Naive thymus-derived CD4-positive, alpha-beta T cell (primary cell): ENCODE data around the gene ANXA7. TPM values are rescaled to one million over a fixed set of nuclear protein-coding genes. Genes with fewer than 3 reads are reported as not detected.

Experiments used
- ATAC-seq: fragments of 150-1000 bp; cut with Tn5 transposase; 2 replicates; pipeline ENCODE4 v1.10.0; 2021; ENCODE audit warnings: mild to moderate bottlenecking, moderate library complexity
- CTCF ChIA-PET: fragments of 350-600 bp; sonication (Branson Sonifier 250); formaldehyde crosslinking; loops from one replicate; lab custom pipeline; 2021; ENCODE audit warnings: antibody characterized with exemption; lab: Charles Lee
- POLR2A ChIA-PET: fragments of 350-600 bp; sonication (Branson Sonifier 250); formaldehyde crosslinking; loops from one replicate; lab custom pipeline; 2021; ENCODE audit warnings: antibody characterized with exemption, inconsistent platforms; lab: Charles Lee
- DNase-seq, 9 donors: peaks; one replicate each; pipeline versions ENCODE4 v3.0.0 to v3.0.0-alpha.2; 2020 to 2022; ENCODE audit warnings: mixed read lengths in 1 of 9
- H3K27ac ChIP-seq: one replicate; pipeline ENCODE4 v1.7.0; 2013; ENCODE audit warnings: mild to moderate bottlenecking, low read depth, low read length, moderate library complexity
- H3K27me3 ChIP-seq, 2 donors: one replicate each; pipeline ENCODE4 v1.7.0; 2013; ENCODE audit warnings: low read length in 2 of 2, mild to moderate bottlenecking in 2 of 2, moderate library complexity in 2 of 2; ENCODE audit not compliant: control insufficient read depth in 2 of 2, insufficient read depth in 2 of 2
- H3K36me3 ChIP-seq, 3 experiments: 1 replicate in 2 of 3; 2 replicates in 1 of 3; pipeline ENCODE4 v1.7.0; 2013; ENCODE audit warnings: low read length in 3 of 3, mild to moderate bottlenecking in 3 of 3, moderate library complexity in 1 of 3; ENCODE audit not compliant: insufficient read depth in 3 of 3, control insufficient read depth in 2 of 3
- H3K4me1 ChIP-seq, 2 donors: one replicate each; pipeline ENCODE4 v1.7.0; 2013; ENCODE audit warnings: low read length in 2 of 2, mild to moderate bottlenecking in 2 of 2, moderate library complexity in 1 of 2; ENCODE audit not compliant: control insufficient read depth in 2 of 2, insufficient read depth in 2 of 2
- H3K4me3 ChIP-seq: 2 replicates; pipeline ENCODE4 v1.7.0; 2013; ENCODE audit warnings: mild to moderate bottlenecking, low read length
- H3K9me3 ChIP-seq, 3 experiments: 1 replicate in 2 of 3; 2 replicates in 1 of 3; pipeline ENCODE4 v1.7.0; 2013; ENCODE audit warnings: low read length in 3 of 3; ENCODE audit not compliant: control insufficient read depth in 2 of 3
- H3K27ac Mint-ChIP-seq, 9 donors: one replicate each; pipeline ENCODE4 v1.8.0; 2020 to 2022; ENCODE audit warnings: mixed read lengths in 9 of 9, mild to moderate bottlenecking in 8 of 9, moderate library complexity in 5 of 9, inconsistent platforms in 2 of 9
- H3K27me3 Mint-ChIP-seq, 5 donors: one replicate each; pipeline ENCODE4 v1.8.0; 2021 to 2022; ENCODE audit warnings: mixed read lengths in 5 of 5, mild to moderate bottlenecking in 1 of 5
- H3K36me3 Mint-ChIP-seq, 5 donors: one replicate each; pipeline ENCODE4 v1.8.0; 2020 to 2022; ENCODE audit warnings: mixed read lengths in 5 of 5, mild to moderate bottlenecking in 3 of 5, inconsistent platforms in 1 of 5
- H3K4me1 Mint-ChIP-seq, 7 donors: one replicate each; pipeline ENCODE4 v1.8.0; 2020 to 2022; ENCODE audit warnings: mixed read lengths in 7 of 7, mild to moderate bottlenecking in 3 of 7, inconsistent platforms in 1 of 7
- H3K4me3 Mint-ChIP-seq, 10 donors: one replicate each; pipeline ENCODE4 v1.8.0; 2020 to 2022; ENCODE audit warnings: mild to moderate bottlenecking in 10 of 10, mixed read lengths in 10 of 10, moderate library complexity in 6 of 10, inconsistent platforms in 2 of 10
- H3K9me3 Mint-ChIP-seq, 11 donors: one replicate each; pipeline ENCODE4 v1.8.0; 2020 to 2022; ENCODE audit warnings: mixed read lengths in 11 of 11, mild to moderate bottlenecking in 4 of 11, inconsistent platforms in 1 of 11, moderate library complexity in 1 of 11
- intact Hi-C, 2 donors: fragments of 100-400 bp; cut with micrococcal nuclease; formaldehyde crosslinking; loops; one replicate each; pipeline ENCODE4 v1.15.1; 2023
- polyA plus RNA-seq, 2 donors: library from polyadenylated mRNA; unstranded; fragments of 300-500 nt; fragmentation: Illumina TruSeq; gene quantifications; one replicate each; pipeline ENCODE4 v1.2.3, GENCODE V29; 2021
- total RNA-seq, 6 experiments: library from RNA in 5 of 6; stranded (reverse) in 5 of 6; gene quantifications; 1 replicate in 5 of 6; 2 replicates in 1 of 6; pipeline ENCODE4 v1.2.3 and lab custom pipeline; 2021 to 2026

The ANXA7 gene
- total and polyA plus RNA-seq, 7 experiments from 2014 or later: 74.8 to 205 (median 99.6) TPM

- CTCF ChIA-PET: no interaction called here
- Histone ChIP-seq H3K9me3 (no peaks in the 10 kb centered on the region), H3K27ac (no peak overlapping the region), H3K4me3 (no peak overlapping the region), H3K27me3 (no peaks in the 10 kb centered on the region), H3K36me3 (peaks cover 0 to 53% (median 0%) of the 10 kb centered on the region in 3 experiments), H3K4me1 (no peaks in the 10 kb centered on the region)
- intact Hi-C loops: no loop called here
- no peak overlapping the region for H3K4me3 Mint-ChIP-seq
- POLR2A ChIA-PET: interaction anchor here (1.0 to 1.6 kb wide), 2 partner anchors 13 to 70 kb away, joined by 3 read pairs; partner anchors contain the start of genes ANXA7 and PPP3CB
- ATAC-seq (no peak), DNase-seq (no peak)
- no peaks in the 10 kb centered on the region for H3K27me3 Mint-ChIP-seq
- no peaks in the 10 kb centered on the region for H3K4me1 Mint-ChIP-seq
- peaks cover 15 to 57% (median 33%) of the 10 kb centered on the region in 5 donors for H3K36me3 Mint-ChIP-seq
- H3K27ac Mint-ChIP-seq: peak overlapping the region in 1 of 9 donors; percentile 46
- H3K9me3 Mint-ChIP-seq: no peaks in the 10 kb centered on the region
Observed at GRCh38 chr10:73426318-73426717, 12.5 kb upstream of the ANXA7 start.

- Mint-ChIP-seq H3K27me3 (no peaks in the 10 kb centered on the region), H3K4me3 (no peak overlapping the region), H3K36me3 (peaks cover 15 to 50% (median 28%) of the 10 kb centered on the region in 5 donors), H3K27ac (no peak overlapping the region), H3K4me1 (no peaks in the 10 kb centered on the region), H3K9me3 (no peaks in the 10 kb centered on the region)
- H3K36me3 ChIP-seq: peaks cover 0 to 53% (median 0%) of the 10 kb centered on the region in 3 experiments
- ChIA-PET POLR2A (interaction anchor here (1.0 kb wide), 1 partner anchor 12 kb away, joined by 5 read pairs; no protein-coding TSS in a partner anchor), CTCF (no interaction called here)
- DNase-seq: no peak
- H3K4me3 ChIP-seq: no peak overlapping the region
- H3K9me3 ChIP-seq: no peaks in the 10 kb centered on the region
- no peaks in the 10 kb centered on the region for H3K4me1 ChIP-seq
- no peak for ATAC-seq
- intact Hi-C loops: no loop called here
- H3K27me3 ChIP-seq: no peaks in the 10 kb centered on the region
- H3K27ac ChIP-seq: no peak overlapping the region
Observed at GRCh38 chr10:73424478-73424877, 10.6 kb upstream of the ANXA7 start.

- ATAC-seq (no peak), DNase-seq (no peak)
- no peaks in the 10 kb centered on the region for H3K4me1 ChIP-seq
- no peaks in the 10 kb centered on the region for H3K9me3 ChIP-seq
- no peak overlapping the region for H3K27ac ChIP-seq
- Mint-ChIP-seq H3K4me3 (no peak overlapping the region), H3K4me1 (no peaks in the 10 kb centered on the region), H3K9me3 (no peaks in the 10 kb centered on the region), H3K36me3 (peaks cover 15 to 50% (median 28%) of the 10 kb centered on the region in 5 donors), H3K27me3 (no peaks in the 10 kb centered on the region), H3K27ac (no peak overlapping the region)
- no peaks in the 10 kb centered on the region for H3K27me3 ChIP-seq
- H3K4me3 ChIP-seq: no peak overlapping the region
- CTCF ChIA-PET: no interaction called here
- H3K36me3 ChIP-seq: peaks cover 0 to 52% (median 0%) of the 10 kb centered on the region in 3 experiments
- POLR2A ChIA-PET: interaction anchor here (1.0 kb wide), 1 partner anchor 10 kb away, joined by 5 read pairs; no protein-coding TSS in a partner anchor
- intact Hi-C loops: no loop called here
Observed at GRCh38 chr10:73423309-73423708, 9.5 kb upstream of the ANXA7 start.

- Mint-ChIP-seq H3K27me3 (peaks cover 0 to 4% (median 0%) of the 10 kb centered on the region in 5 donors), H3K9me3 (no peaks in the 10 kb centered on the region), H3K27ac (no peak overlapping the region), H3K4me3 (no peak overlapping the region), H3K4me1 (peaks cover 17 to 31% (median 28%) of the 10 kb centered on the region in 7 donors), H3K36me3 (peaks cover 0 to 2% (median 0%) of the 10 kb centered on the region in 5 donors)
- CTCF ChIA-PET: no interaction called here
- intact Hi-C loops: loop anchor here (10.0 kb wide), 3 partner anchors 358 to 1062 kb away; partner anchors contain the start of genes CAMK2G (in 1 of the 2) and DNAJB12 (in 1 of the 2)
- ATAC-seq: no peak
- Histone ChIP-seq H3K27ac (no peak overlapping the region), H3K4me1 (peaks cover 5 to 10% of the 10 kb centered on the region in 2 donors), H3K4me3 (no peak overlapping the region), H3K9me3 (no peaks in the 10 kb centered on the region), H3K27me3 (no peaks in the 10 kb centered on the region), H3K36me3 (peaks cover 0 to 8% (median 0%) of the 10 kb centered on the region in 3 experiments)
- DNase-seq: no peak
- POLR2A ChIA-PET: interaction anchor here (0.7 kb wide), 1 partner anchor 79 kb away, joined by 5 read pairs; no protein-coding TSS in a partner anchor
Observed at GRCh38 chr10:73416571-73416970, 2.7 kb upstream of the ANXA7 start.

- intact Hi-C loops: loop anchor here (1.0 to 10.0 kb wide), 11 partner anchors 56 to 1818 kb away; partner anchors contain the start of genes CFAP70 (in 2 of the 2), MRPS16 (in 2 of the 2), SEC24C (in 2 of the 2) and CAMK2G (in 1 of the 2)
- Mint-ChIP-seq H3K9me3 (peaks cover 0 to 2% (median 0%) of the 10 kb centered on the region in 11 donors), H3K27me3 (peaks cover 0 to 4% (median 0%) of the 10 kb centered on the region in 5 donors), H3K4me1 (peaks cover 32 to 53% (median 46%) of the 10 kb centered on the region in 7 donors), H3K4me3 (peak overlapping the region; percentile 82 to 97 (median 90)), H3K36me3 (peaks cover 0 to 10% (median 0%) of the 10 kb centered on the region in 5 donors), H3K27ac (peak overlapping the region; percentile 51 to 92 (median 82))
- Histone ChIP-seq H3K27ac (peak overlapping the region; percentile 98), H3K4me3 (peak overlapping the region; percentile 78), H3K27me3 (no peaks in the 10 kb centered on the region), H3K9me3 (no peaks in the 10 kb centered on the region), H3K36me3 (peaks cover 0 to 8% (median 0%) of the 10 kb centered on the region in 3 experiments), H3K4me1 (peaks cover 5 to 13% of the 10 kb centered on the region in 2 donors)
- ATAC-seq (peak; percentile 29), DNase-seq (peak in 6 of 9 donors; percentile 6 to 30 (median 20))
- ChIA-PET CTCF (no interaction called here), POLR2A (interaction anchor here (0.5 to 3.3 kb wide), 5 partner anchors 8 to 358 kb away, joined by 3 to 22 read pairs (median 4); partner anchors contain the start of gene PPP3CB)
Observed at GRCh38 chr10:73414230-73414945, 530 bp upstream of the ANXA7 start.

- Histone ChIP-seq H3K27ac (peak overlapping the region; percentile 98), H3K4me1 (peaks cover 8 to 16% of the 10 kb centered on the region in 2 donors), H3K4me3 (peak overlapping the region; percentile 78), H3K27me3 (no peaks in the 10 kb centered on the region), H3K9me3 (no peaks in the 10 kb centered on the region), H3K36me3 (peaks cover 0 to 8% (median 0%) of the 10 kb centered on the region in 3 experiments)
- intact Hi-C loops: loop anchor here (1.0 to 10.0 kb wide), 6 partner anchors 212 to 1819 kb away; partner anchors contain the start of genes SEC24C (in 2 of the 2), CAMK2G (in 1 of the 2) and DNAJB12 (in 1 of the 2)
- peaks cover 41 to 63% (median 58%) of the 10 kb centered on the region in 7 donors for H3K4me1 Mint-ChIP-seq
- peak in 4 of 9 donors; percentile 36 to 61 (median 55) for DNase-seq
- peak; percentile 39 for ATAC-seq
- peak overlapping the region; percentile 83 to 95 (median 90) for H3K27ac Mint-ChIP-seq
- H3K9me3 Mint-ChIP-seq: peaks cover 0 to 2% (median 0%) of the 10 kb centered on the region in 11 donors
- H3K4me3 Mint-ChIP-seq: peak overlapping the region; percentile 82 to 97 (median 94)
- ChIA-PET POLR2A (interaction anchor here (0.5 to 3.3 kb wide), 14 partner anchors 10 to 1049 kb away, joined by 3 to 22 read pairs (median 4); partner anchors contain the start of genes CFAP70, MRPS16 and PPP3CB), CTCF (interaction anchor here (0.6 to 1.1 kb wide), 2 partner anchors 18 kb away, joined by 3 to 4 read pairs; no protein-coding TSS in a partner anchor)
- H3K27me3 Mint-ChIP-seq: peaks cover 0 to 4% (median 0%) of the 10 kb centered on the region in 5 donors
- H3K36me3 Mint-ChIP-seq: peaks cover 0 to 10% (median 0%) of the 10 kb centered on the region in 5 donors
Observed at GRCh38 chr10:73413108-73413527, 740 bp downstream of the ANXA7 start.
